Measurements from ENCODE around the gene LRMDA. TPM values are rescaled to one million over a fixed set of nuclear protein-coding genes. Genes with fewer than 3 reads are reported as not detected.

The LRMDA gene
- total and polyA plus RNA-seq, 4 donors: 12.1 to 40.8 (median 21.6) TPM

DNA sequence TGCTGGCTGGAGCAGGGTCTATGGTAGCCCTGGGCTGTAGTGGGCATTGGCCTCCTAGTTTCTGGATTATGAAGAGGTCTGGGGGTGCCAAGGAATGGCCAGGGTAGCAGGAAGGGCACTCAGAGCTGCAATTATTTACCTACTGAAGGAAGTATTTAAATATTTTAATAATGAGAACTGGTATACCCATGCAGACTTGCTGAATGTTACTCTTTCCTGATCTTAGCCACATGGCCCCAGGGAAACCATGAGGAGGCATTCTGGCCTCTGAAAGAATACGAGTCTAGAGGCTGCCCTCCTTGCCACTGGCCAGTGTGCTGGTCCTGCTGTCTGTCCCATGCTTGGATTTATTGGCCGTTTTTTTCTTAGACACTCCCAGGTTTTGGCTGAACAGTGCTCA, 599.7 kb downstream of the LRMDA start:
- no peak overlapping the region for H3K27ac ChIP-seq (ENCODE audit: low read depth in 1 of 2, low read length in 1 of 2)
- H3K9me3 ChIP-seq (ENCODE audit: control insufficient read depth in 4 of 4, insufficient read depth in 3 of 4, low read length in 3 of 4): no peaks in the 10 kb centered on the region
- TF ChIP-seq, protein P1, sequence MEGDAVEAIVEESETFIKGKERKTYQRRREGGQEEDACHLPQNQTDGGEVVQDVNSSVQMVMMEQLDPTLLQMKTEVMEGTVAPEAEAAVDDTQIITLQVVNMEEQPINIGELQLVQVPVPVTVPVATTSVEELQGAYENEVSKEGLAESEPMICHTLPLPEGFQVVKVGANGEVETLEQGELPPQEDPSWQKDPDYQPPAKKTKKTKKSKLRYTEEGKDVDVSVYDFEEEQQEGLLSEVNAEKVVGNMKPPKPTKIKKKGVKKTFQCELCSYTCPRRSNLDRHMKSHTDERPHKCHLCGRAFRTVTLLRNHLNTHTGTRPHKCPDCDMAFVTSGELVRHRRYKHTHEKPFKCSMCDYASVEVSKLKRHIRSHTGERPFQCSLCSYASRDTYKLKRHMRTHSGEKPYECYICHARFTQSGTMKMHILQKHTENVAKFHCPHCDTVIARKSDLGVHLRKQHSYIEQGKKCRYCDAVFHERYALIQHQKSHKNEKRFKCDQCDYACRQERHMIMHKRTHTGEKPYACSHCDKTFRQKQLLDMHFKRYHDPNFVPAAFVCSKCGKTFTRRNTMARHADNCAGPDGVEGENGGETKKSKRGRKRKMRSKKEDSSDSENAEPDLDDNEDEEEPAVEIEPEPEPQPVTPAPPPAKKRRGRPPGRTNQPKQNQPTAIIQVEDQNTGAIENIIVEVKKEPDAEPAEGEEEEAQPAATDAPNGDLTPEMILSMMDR (IDR thresholded peaks at IDR 0.05; ENCODE audit: control extremely low read depth, extremely low read depth): no peak
- no peaks in the 10 kb centered on the region for H3K36me3 ChIP-seq (ENCODE audit: control insufficient read depth in 4 of 4, insufficient read depth in 4 of 4, low read length in 4 of 4)
- DNase-seq: no peak
- ATAC-seq (ENCODE audit: insufficient read depth, low FRiP score): no peak
- H3K4me1 ChIP-seq (ENCODE audit: control insufficient read depth in 5 of 5, insufficient read depth in 5 of 5, low read length in 5 of 5): peaks cover 0 to 26% (median 15%) of the 10 kb centered on the region in 5 donors
- no peak overlapping the region for H3K4me3 ChIP-seq
- 91% methylated on average over 2 of the region's 2 CpGs for WGBS, 2 donors
- H3K27me3 ChIP-seq (ENCODE audit: control insufficient read depth in 3 of 3, insufficient read depth in 3 of 3, low read length in 2 of 3): no peaks in the 10 kb centered on the region
- no peak overlapping the region for H3K9ac ChIP-seq (ENCODE audit: insufficient read depth in 1 of 2, low read length in 2 of 2)

GRCh38 chr10:76031769-76032699, 600.6 kb downstream of the LRMDA start:
- Histone ChIP-seq H3K9ac (ENCODE audit: insufficient read depth in 1 of 2, low read length in 2 of 2) (no peak overlapping the region), H3K4me1 (ENCODE audit: control insufficient read depth in 5 of 5, insufficient read depth in 5 of 5, low read length in 5 of 5) (peaks cover 0 to 26% (median 15%) of the 10 kb centered on the region in 5 donors), H3K4me3 (no peak overlapping the region), H3K9me3 (ENCODE audit: control insufficient read depth in 4 of 4, insufficient read depth in 3 of 4, low read length in 3 of 4) (no peaks in the 10 kb centered on the region), H3K36me3 (ENCODE audit: control insufficient read depth in 4 of 4, insufficient read depth in 4 of 4, low read length in 4 of 4) (no peaks in the 10 kb centered on the region), H3K27me3 (ENCODE audit: control insufficient read depth in 3 of 3, insufficient read depth in 3 of 3, low read length in 2 of 3) (no peaks in the 10 kb centered on the region), H3K27ac (ENCODE audit: low read depth in 1 of 2, low read length in 1 of 2) (no peak overlapping the region)
- WGBS, 2 donors: 93 to 95% methylated on average over 14 of the region's 14 CpGs
- ATAC-seq (ENCODE audit: insufficient read depth, low FRiP score) (no peak), DNase-seq (no peak)
- TF ChIP-seq, protein P1 (IDR thresholded peaks at IDR 0.05; ENCODE audit: control extremely low read depth, extremely low read depth): no peak

DNA sequence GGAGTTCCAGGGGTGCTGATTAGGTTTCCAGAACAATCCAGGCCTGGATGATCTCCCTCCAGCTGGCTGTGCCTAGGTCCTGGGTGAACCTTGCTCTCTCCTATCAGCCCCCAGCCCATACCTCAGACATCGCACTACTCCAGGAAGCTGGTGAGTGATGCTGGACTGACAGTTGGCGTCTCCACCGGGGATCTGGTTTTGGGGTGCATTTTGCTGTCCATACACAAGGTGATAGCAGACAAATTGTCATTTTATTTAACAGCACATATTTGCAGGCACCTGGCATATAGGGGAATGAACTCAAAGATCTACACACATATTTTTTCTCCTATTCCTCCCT, 601.2 kb downstream of the LRMDA start:
- TF ChIP-seq, protein P1 (IDR thresholded peaks at IDR 0.05; ENCODE audit: control extremely low read depth, extremely low read depth): no peak
- WGBS, 2 donors: 96% methylated on average over 3 of the region's 3 CpGs
- Histone ChIP-seq H3K27ac (ENCODE audit: low read depth in 1 of 2, low read length in 1 of 2) (no peak overlapping the region), H3K9me3 (ENCODE audit: control insufficient read depth in 4 of 4, insufficient read depth in 3 of 4, low read length in 3 of 4) (no peaks in the 10 kb centered on the region), H3K36me3 (ENCODE audit: control insufficient read depth in 4 of 4, insufficient read depth in 4 of 4, low read length in 4 of 4) (no peaks in the 10 kb centered on the region), H3K4me3 (no peak overlapping the region), H3K4me1 (ENCODE audit: control insufficient read depth in 5 of 5, insufficient read depth in 5 of 5, low read length in 5 of 5) (peaks cover 0 to 26% (median 15%) of the 10 kb centered on the region in 5 donors), H3K27me3 (ENCODE audit: control insufficient read depth in 3 of 3, insufficient read depth in 3 of 3, low read length in 2 of 3) (no peaks in the 10 kb centered on the region), H3K9ac (ENCODE audit: insufficient read depth in 1 of 2, low read length in 2 of 2) (no peak overlapping the region)
- no peak for DNase-seq
- no peak for ATAC-seq (ENCODE audit: insufficient read depth, low FRiP score)

All from lung (tissue), 12 donors.